GM12864 (cell line): Measurements from ENCODE around the gene MED19.

Experiments used
- DNase-seq: peaks from one replicate; pipeline ENCODE4 v3.0.0-alpha.2; 2011; ENCODE audit warnings: low read depth
- H3K4me3 ChIP-seq: 2 replicates; pipeline ENCODE4 v1.5.1; 2011; ENCODE audit warnings: mild to moderate bottlenecking, low read depth, low read length, control low read depth
- CTCF ChIP-seq: IDR thresholded peaks from 2 replicates; pipeline ENCODE4 v1.5.1; 2011; ENCODE audit warnings: low read depth, mild to moderate bottlenecking, moderate library complexity, low read length, control low read depth, inconsistent platforms; ENCODE audit errors: missing control alignments

The MED19 gene

GRCh38 chr11:57745206-57745605, 33.2 kb upstream of the MED19 start:
- DNase-seq = no peak
- H3K4me3 ChIP-seq = no peak overlapping the region
- TF ChIP-seq CTCF = no peak

- no peak for DNase-seq
- TF ChIP-seq CTCF = no peak
- no peak overlapping the region for H3K4me3 ChIP-seq
Measured at GRCh38 chr11:57744357-57744756, 32.3 kb upstream of the MED19 start.

GRCh38 chr11:57742087-57742452, 30.1 kb upstream of the MED19 start:
- peak overlapping the region; percentile 77 for H3K4me3 ChIP-seq
- no peak for TF ChIP-seq CTCF
- no peak for DNase-seq

- TF ChIP-seq CTCF = no peak
- peak within 1 kb of the TSS; percentile 77 for H3K4me3 ChIP-seq
- DNase-seq = peak; percentile 96
Measured at GRCh38 chr11:57741132-57742086, 29.4 kb upstream of the MED19 start, which contains the start of gene SELENOH. TSS of gene SELENOH (plus strand) at chr11:57741491. CDS start at chr11:57741596, 105 bp downstream.

- DNase-seq = no peak
- no peak overlapping the region for H3K4me3 ChIP-seq
Measured at GRCh38 chr11:57735619-57736298, 23.7 kb upstream of the MED19 start.

GRCh38 chr11:57732661-57733060, 20.6 kb upstream of the MED19 start:
- H3K4me3 ChIP-seq = no peak overlapping the region
- no peak for TF ChIP-seq CTCF
- no peak for DNase-seq

More at GRCh38 chr11:57735619-57736298, 23.7 kb upstream of the MED19 start:
- TF ChIP-seq CTCF = no peak
